GM12878 (cell line): ENCODE results near the gene LARP6. TPM values are rescaled to one million over a fixed set of nuclear protein-coding genes. Genes with fewer than 3 reads are reported as not detected.

ENCODE experiments used
- ATAC-seq: fragments of 200-7000 bp; cut with Tn5 transposase; 3 replicates; pipeline ENCODE4 v1.9.1; 2020; ENCODE audit warnings: mild to moderate bottlenecking, moderate library complexity
- BruUV-seq: library from RNA; stranded (reverse); fragments of 400-500 nt; replicated peaks from 2 replicates; lab custom pipeline; 2021; lab: Mats Ljungman, UMichigan
- CTCF ChIA-PET: fragments of 300-600 bp; sonication (Branson Sonifier 250); formaldehyde crosslinking; extraction: SDS; loops from one replicate; lab custom pipeline; 2021; ENCODE audit warnings: inconsistent platforms; lab: Yijun Ruan, JAX
- POLR2A ChIA-PET: fragments of 350-600 bp; formaldehyde crosslinking; extraction: SDS; loops from one replicate; lab custom pipeline; 2021; ENCODE audit warnings: inconsistent platforms; lab: Charles Lee
- RAD21 ChIA-PET: fragments of 300-600 bp; sonication (Branson Sonifier 250); formaldehyde crosslinking; loops from one replicate; lab custom pipeline; 2023; ENCODE audit warnings: antibody characterized with exemption; ENCODE audit not compliant: unreplicated experiment; lab: Charles Lee
- SMC1A ChIA-PET: fragments of 300-600 bp; sonication (Branson Sonifier 250); formaldehyde crosslinking; loops from one replicate; lab custom pipeline; 2023; ENCODE audit not compliant: unreplicated experiment, uncharacterized antibody; lab: Charles Lee
- DNase-seq: peaks from one replicate; pipeline ENCODE4 v3.0.0-alpha.2; 2011; ENCODE audit warnings: low read depth, low spot score
- FAIRE-seq: peaks from 3 replicates; lab custom pipeline; 2011; peaks lifted over from hg19 to GRCh38; lab: Jason Lieb, UNC
- H2AFZ ChIP-seq: 2 replicates; pipeline ENCODE4 v1.6.0; 2011; ENCODE audit warnings: low read depth, low read length, control low read depth; ENCODE audit not compliant: control insufficient read depth
- H3K27ac ChIP-seq: 2 replicates; pipeline ENCODE4 v1.5.1; 2011; ENCODE audit warnings: control low read depth; ENCODE audit not compliant: control insufficient read depth, insufficient read depth
- H3K27me3 ChIP-seq, 2 experiments: replicated peaks in 1 of 2; 2 replicates each; pipeline versions ENCODE4 v1.6.0 to v1.6.1; 2011; ENCODE audit warnings: low read length in 1 of 2; ENCODE audit not compliant: control insufficient read depth in 2 of 2, insufficient read depth in 2 of 2
- H3K36me3 ChIP-seq, 2 experiments: 2 replicates each; pipeline ENCODE4 v1.5.1; 2011; ENCODE audit warnings: low read length in 1 of 2; ENCODE audit not compliant: control insufficient read depth in 2 of 2, insufficient read depth in 2 of 2
- H3K4me1 ChIP-seq: 2 replicates; pipeline ENCODE4 v1.6.1; 2011; ENCODE audit warnings: mild to moderate bottlenecking, low read length, moderate library complexity, mixed read lengths; ENCODE audit not compliant: control insufficient read depth, insufficient read depth
- H3K4me2 ChIP-seq: 2 replicates; pipeline ENCODE4 v1.6.0; 2011; ENCODE audit warnings: control low read depth; ENCODE audit not compliant: control insufficient read depth, insufficient read depth
- H3K4me3 ChIP-seq: fragments of 200-600 bp; sonication (generic); 2 replicates; pipeline ENCODE4 v1.5.1; 2016
- H3K79me2 ChIP-seq: 2 replicates; pipeline ENCODE4 v1.6.0; 2011; ENCODE audit warnings: low read length; ENCODE audit not compliant: control insufficient read depth, insufficient read depth
- H3K9ac ChIP-seq: 2 replicates; pipeline ENCODE4 v1.8.0; 2011; ENCODE audit warnings: low read length, control low read depth, mixed read lengths; ENCODE audit not compliant: control insufficient read depth, insufficient read depth
- H3K9me3 ChIP-seq: replicated peaks from 3 replicates; pipeline ENCODE4 v1.5.1; 2011; ENCODE audit warnings: mild to moderate bottlenecking, low read length; ENCODE audit not compliant: control insufficient read depth, insufficient read depth
- H4K20me1 ChIP-seq: 2 replicates; pipeline ENCODE4 v1.6.0; 2011; ENCODE audit not compliant: control insufficient read depth, insufficient read depth
- BRCA1 ChIP-seq: IDR thresholded peaks from 2 replicates; pipeline ENCODE4 v1.6.1; 2011; ENCODE audit warnings: low read depth, low read length, improper control_type of control experiment
- CTCF ChIP-seq, 3 experiments: IDR thresholded peaks in 2 of 3; conservative IDR thresholded peaks in 1 of 3; 2 replicates each; pipeline ENCODE4 v1.5.1; 2011; ENCODE audit warnings: low read depth in 3 of 3, low read length in 3 of 3, mild to moderate bottlenecking in 3 of 3, control low read depth in 2 of 3, moderate library complexity in 2 of 3, inconsistent platforms in 1 of 3, mixed read lengths in 1 of 3; ENCODE audit not compliant: control insufficient read depth in 2 of 3, insufficient read depth in 1 of 3; ENCODE audit errors: extremely low read depth in 1 of 3
- ELK1 ChIP-seq: IDR thresholded peaks from 2 replicates; pipeline ENCODE4 v1.6.1; 2012; ENCODE audit warnings: low read depth, low read length, improper control_type of control experiment
- MEF2B ChIP-seq: fragments of 450-650 bp; IDR thresholded peaks from 2 replicates; pipeline ENCODE4 v1.6.1; 2018; ENCODE audit warnings: mild to moderate bottlenecking, moderate library complexity; ENCODE audit not compliant: partially characterized antibody, poor library complexity, severe bottlenecking
- MTA2 ChIP-seq: fragments of 450-650 bp; IDR thresholded peaks from 2 replicates; pipeline ENCODE4 v1.6.1; 2016; ENCODE audit warnings: low read depth, mild to moderate bottlenecking, moderate library complexity
- MYC ChIP-seq: IDR thresholded peaks from 2 replicates; pipeline ENCODE4 v1.6.1; 2011; ENCODE audit warnings: mild to moderate bottlenecking, low read length, moderate library complexity, inconsistent platforms; ENCODE audit not compliant: insufficient read depth, insufficient replicate concordance, insufficient read length, severe bottlenecking
- NFXL1 ChIP-seq: fragments of 450-650 bp; IDR thresholded peaks from 2 replicates; pipeline ENCODE4 v1.6.1; 2017; ENCODE audit warnings: antibody characterized with exemption, mild to moderate bottlenecking, borderline replicate concordance
- RAD21 ChIP-seq: IDR thresholded peaks from 2 replicates; pipeline ENCODE4 v1.6.1; 2011; ENCODE audit warnings: mild to moderate bottlenecking, low read depth, low read length, moderate library complexity; ENCODE audit not compliant: insufficient read depth
- SPI1 ChIP-seq: IDR thresholded peaks from 2 replicates; pipeline ENCODE4 v1.6.1; 2011; ENCODE audit warnings: low read depth, mild to moderate bottlenecking, low read length, moderate library complexity, borderline replicate concordance; ENCODE audit not compliant: insufficient read depth
- SUPT20H ChIP-seq: IDR thresholded peaks from 2 replicates; pipeline ENCODE4 v1.6.1; 2011; ENCODE audit warnings: low read depth, mild to moderate bottlenecking, low read length, moderate library complexity, borderline replicate concordance; ENCODE audit not compliant: control insufficient read depth
- TCF3 ChIP-seq: IDR thresholded peaks from 2 replicates; pipeline ENCODE4 v1.6.1; 2012; ENCODE audit warnings: low read depth, mild to moderate bottlenecking, low read length, borderline replicate concordance; ENCODE audit not compliant: insufficient read depth
- ZBTB33 ChIP-seq: fragments of 450-650 bp; IDR thresholded peaks from 2 replicates; pipeline ENCODE4 v1.6.1; 2017; ENCODE audit warnings: mild to moderate bottlenecking
- ZBTB4 ChIP-seq: fragments of 450-650 bp; formaldehyde crosslinking; IDR thresholded peaks from 2 replicates; pipeline ENCODE4 v1.4.0; 2022; ENCODE audit warnings: mild to moderate bottlenecking, moderate library complexity
- ZNF207 ChIP-seq: fragments of 450-650 bp; IDR thresholded peaks from 2 replicates; pipeline ENCODE4 v1.6.1; 2014; ENCODE audit warnings: antibody characterized with exemption, mild to moderate bottlenecking, borderline replicate concordance
- WGBS: methylation state at CpG from one replicate; pipeline ENCODE4 v1.1.6; 2016; ENCODE audit warnings: low lambda C conversion rate; ENCODE audit not compliant: insufficient replicate concordance, insufficient coverage; ENCODE audit errors: missing lambda C conversion rate; 5-methylcytosine and 5-hydroxymethylcytosine counted together
- in situ Hi-C: fragments of 300-500 bp; cut with MboI; formaldehyde crosslinking; loops from 9 replicates; pipeline ENCODE4 v1.14.3; 2018; ENCODE audit warnings: mixed read lengths
- intact Hi-C: fragments of 100-400 bp; cut with micrococcal nuclease; formaldehyde crosslinking; loops from one replicate; pipeline ENCODE4 v1.14.2; 2022; ENCODE audit not compliant: unreplicated experiment
- polyA plus RNA-seq, 11 experiments: library from polyadenylated mRNA; depleted of rRNA in 4 of 11; unstranded in 6 of 11; stranded (reverse) in 5 of 11; fragments of >200 nt; fragmentation: Nextera tagmentation in 4 of 11; fragmentation: Illumina TruSeq in 1 of 11; extraction: Ambion mirVana in 4 of 11; extraction: Trizol in 1 of 11; gene quantifications; 1 replicate in 1 of 11; 2 replicates in 10 of 11; pipeline versions ENCODE4 v1.2.1 to v1.2.3, GENCODE V29; 2011 to 2016; ENCODE audit warnings: inconsistent platforms in 2 of 11, missing spikeins in 2 of 11, low read depth in 1 of 11
- total RNA-seq, 4 experiments: library from RNA; depleted of rRNA in 3 of 4; stranded (reverse); fragments of >200 nt in 3 of 4; fragmentation: Illumina TruSeq in 1 of 4; extraction: Trizol in 1 of 4; gene quantifications; 2 replicates each; pipeline versions ENCODE4 v1.2.1 to v1.2.3, GENCODE V29; 2013 to 2021

Gene LARP6
- total and polyA plus RNA-seq, 10 of the 15 experiments (the other 5 are each of a cell fraction or from before 2014, with no cell fraction given): 0.74 to 14.6 (median 3.9) TPM

- 0 out of 4 replicates have a peak, but pooled peaks cover 0 to 3% of the 10 kb centered on the region in 2 experiments for H3K27me3 ChIP-seq
- in situ Hi-C loops: no loop called here
- FAIRE-seq: no peak
- POLR2A ChIA-PET: no interaction called here
- no peak overlapping the region for H3K4me2 ChIP-seq
- H2AFZ ChIP-seq: no peak overlapping the region
- intact Hi-C loops: no loop called here
- no peaks in the 10 kb centered on the region for H3K9me3 ChIP-seq
- H3K79me2 ChIP-seq: no peaks in the 10 kb centered on the region
- H3K9ac ChIP-seq: no peak overlapping the region
- no peak for DNase-seq
- H3K4me1 ChIP-seq: no peaks in the 10 kb centered on the region
- no peak overlapping the region for H3K4me3 ChIP-seq
- SMC1A ChIA-PET: interaction anchor here (1.8 kb wide), 1 partner anchor 21 kb away, joined by 6 read pairs; no protein-coding TSS in a partner anchor
- no peak for ATAC-seq
- no peak overlapping the region for H3K27ac ChIP-seq
- WGBS: 78% methylated on average over 6 of the region's 6 CpGs
- no peaks in the 10 kb centered on the region for H3K36me3 ChIP-seq
- H4K20me1 ChIP-seq: no peaks in the 10 kb centered on the region
- BruUV-seq: no TSS peak
- CTCF ChIA-PET: no interaction called here
- RAD21 ChIA-PET: no interaction called here
- TF ChIP-seq ZBTB33 (no peak), SPI1 (no peak), MTA2 (no peak), NFXL1 (no peak), SUPT20H (no peak), ELK1 (no peak), MEF2B (no peak), RAD21 (no peak), ZBTB4 (CRISPR knock-in tag) (no peak), BRCA1 (no peak), MYC (no peak), CTCF (IDR thresholded peaks at IDR 0.05 in 2 of 3, conservative IDR thresholded peaks at IDR 0.05 in 1 of 3; ENCODE audit: control insufficient read depth in 2 of 3, extremely low read depth in 1 of 3, insufficient read depth in 1 of 3, low read depth in 3 of 3, low read length in 3 of 3) (no peak), ZNF207 (no peak), TCF3 (no peak)
These were observed 8.2 kb downstream of the LARP6 start for GRCh38 chr15:70845602-70846360.
